ENCODE data around the gene DPP7.
A peak's percentile ranks its signal among the peaks of the same experiment; 100 is the strongest.
"Not testable (repeated sequence)": the region's sequence is repeated elsewhere in the genome, so short reads cannot be mapped to it uniquely, and the experiment has no call there.

Gene DPP7

DNA sequence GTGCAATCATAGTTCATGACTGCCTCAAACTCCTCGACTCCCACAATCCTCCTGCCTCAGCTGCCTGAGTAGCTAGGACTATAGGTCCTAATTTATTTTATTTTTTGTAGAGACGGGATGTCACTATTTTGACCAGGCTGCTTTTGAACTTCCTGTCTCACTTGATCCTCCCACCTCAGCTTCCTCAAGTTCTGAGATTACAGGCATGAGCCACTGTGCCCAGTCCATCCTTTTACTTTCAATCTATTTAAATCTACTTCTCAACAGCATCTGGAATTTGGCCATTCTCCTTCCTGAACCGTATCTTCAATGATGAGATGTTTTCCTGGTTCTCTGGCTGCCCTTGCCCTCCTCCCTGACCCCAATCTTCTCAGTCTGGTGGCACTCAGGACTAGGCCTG is 12.3 kb upstream of the DPP7 start:
- TF ChIP-seq, protein P1, sequence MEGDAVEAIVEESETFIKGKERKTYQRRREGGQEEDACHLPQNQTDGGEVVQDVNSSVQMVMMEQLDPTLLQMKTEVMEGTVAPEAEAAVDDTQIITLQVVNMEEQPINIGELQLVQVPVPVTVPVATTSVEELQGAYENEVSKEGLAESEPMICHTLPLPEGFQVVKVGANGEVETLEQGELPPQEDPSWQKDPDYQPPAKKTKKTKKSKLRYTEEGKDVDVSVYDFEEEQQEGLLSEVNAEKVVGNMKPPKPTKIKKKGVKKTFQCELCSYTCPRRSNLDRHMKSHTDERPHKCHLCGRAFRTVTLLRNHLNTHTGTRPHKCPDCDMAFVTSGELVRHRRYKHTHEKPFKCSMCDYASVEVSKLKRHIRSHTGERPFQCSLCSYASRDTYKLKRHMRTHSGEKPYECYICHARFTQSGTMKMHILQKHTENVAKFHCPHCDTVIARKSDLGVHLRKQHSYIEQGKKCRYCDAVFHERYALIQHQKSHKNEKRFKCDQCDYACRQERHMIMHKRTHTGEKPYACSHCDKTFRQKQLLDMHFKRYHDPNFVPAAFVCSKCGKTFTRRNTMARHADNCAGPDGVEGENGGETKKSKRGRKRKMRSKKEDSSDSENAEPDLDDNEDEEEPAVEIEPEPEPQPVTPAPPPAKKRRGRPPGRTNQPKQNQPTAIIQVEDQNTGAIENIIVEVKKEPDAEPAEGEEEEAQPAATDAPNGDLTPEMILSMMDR (IDR thresholded peaks at IDR 0.05; ENCODE audit: borderline replicate concordance, insufficient read depth, low read depth, low read length) = no peak
- H3K4me3 ChIP-seq (ENCODE audit: low read depth, low read length) = peak overlapping the region; percentile 42

DNA sequence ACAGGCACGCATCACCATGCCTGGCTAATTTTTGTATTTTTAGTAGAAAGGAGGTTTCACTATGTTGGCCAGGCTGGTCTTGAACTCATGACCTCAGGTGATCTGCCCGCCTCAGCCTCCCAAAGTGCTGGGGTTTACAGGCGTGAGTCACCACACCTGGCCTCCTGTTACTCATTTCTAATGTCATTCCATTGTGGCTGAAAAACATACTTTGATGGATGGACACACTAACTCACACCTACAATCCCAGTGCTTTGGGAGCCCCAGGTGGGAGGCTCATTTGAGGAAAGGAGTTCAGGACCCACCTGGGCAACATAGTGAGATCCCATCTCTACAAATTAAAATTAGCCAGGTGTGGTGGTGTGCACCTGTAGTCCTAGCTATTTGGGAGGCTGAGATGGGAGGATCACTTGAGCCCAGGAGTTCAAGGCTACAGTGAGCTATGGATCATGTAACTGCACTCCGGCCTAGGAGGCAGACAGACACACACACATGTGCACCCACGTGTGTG is 9.5 kb upstream of the DPP7 start:
- H3K4me3 ChIP-seq (ENCODE audit: low read depth, low read length) = not testable (repeated sequence)

DNA sequence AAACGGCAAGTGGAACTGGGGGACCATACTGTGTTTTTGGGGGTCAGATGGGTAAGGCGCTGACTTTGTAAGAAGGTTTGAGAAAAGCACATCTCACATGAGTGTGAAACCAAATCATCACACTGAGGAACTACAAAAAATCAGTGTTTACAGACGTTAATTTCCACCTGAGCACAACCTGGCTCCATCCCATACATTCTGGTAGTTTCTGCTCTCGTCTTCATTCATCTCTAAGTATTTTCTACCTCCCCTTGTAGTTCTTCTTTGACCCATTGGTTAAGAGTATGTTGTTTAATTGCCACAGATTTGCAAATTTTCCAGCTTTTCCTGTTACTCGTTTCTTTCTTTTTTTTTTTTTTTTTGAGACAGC is 8.9 kb upstream of the DPP7 start:
- no peak overlapping the region for H3K4me3 ChIP-seq (ENCODE audit: low read depth, low read length)
- TF ChIP-seq, protein P1 (IDR thresholded peaks at IDR 0.05; ENCODE audit: borderline replicate concordance, insufficient read depth, low read depth, low read length) = no peak

DNA sequence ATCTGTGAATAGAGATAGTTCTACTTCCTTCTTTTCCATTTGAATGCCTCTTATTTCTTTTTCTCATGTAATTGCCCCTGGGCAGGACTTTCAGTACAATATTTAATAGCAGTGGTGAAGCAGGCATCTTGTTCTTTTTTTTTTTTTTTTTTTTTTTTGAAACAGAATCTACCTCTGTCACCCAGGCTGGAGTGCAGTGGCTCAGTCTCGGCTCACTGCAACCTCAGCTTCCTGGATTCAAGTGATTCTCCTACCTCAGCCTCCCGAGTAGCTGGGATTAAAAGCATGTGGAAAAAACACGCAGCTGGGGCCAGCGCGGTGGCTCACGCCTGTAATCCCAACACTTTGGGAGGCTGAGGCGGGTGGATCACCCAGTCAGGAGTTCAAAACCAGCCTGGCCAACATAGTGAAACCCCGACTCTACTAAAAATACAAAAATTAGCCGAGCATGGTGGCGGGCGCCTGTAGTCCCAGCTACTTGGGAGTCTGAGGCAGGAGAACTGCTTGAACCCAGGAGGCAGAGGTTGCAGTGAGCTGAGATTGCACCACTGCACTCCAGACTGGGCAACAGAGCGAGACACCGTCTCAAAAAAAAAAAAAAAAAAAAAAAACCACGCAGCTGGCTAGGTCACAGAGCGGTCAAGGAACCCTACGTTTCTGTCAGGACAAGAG is 8.4 kb upstream of the DPP7 start:
- not testable (repeated sequence) for H3K4me3 ChIP-seq (ENCODE audit: low read depth, low read length)

DNA sequence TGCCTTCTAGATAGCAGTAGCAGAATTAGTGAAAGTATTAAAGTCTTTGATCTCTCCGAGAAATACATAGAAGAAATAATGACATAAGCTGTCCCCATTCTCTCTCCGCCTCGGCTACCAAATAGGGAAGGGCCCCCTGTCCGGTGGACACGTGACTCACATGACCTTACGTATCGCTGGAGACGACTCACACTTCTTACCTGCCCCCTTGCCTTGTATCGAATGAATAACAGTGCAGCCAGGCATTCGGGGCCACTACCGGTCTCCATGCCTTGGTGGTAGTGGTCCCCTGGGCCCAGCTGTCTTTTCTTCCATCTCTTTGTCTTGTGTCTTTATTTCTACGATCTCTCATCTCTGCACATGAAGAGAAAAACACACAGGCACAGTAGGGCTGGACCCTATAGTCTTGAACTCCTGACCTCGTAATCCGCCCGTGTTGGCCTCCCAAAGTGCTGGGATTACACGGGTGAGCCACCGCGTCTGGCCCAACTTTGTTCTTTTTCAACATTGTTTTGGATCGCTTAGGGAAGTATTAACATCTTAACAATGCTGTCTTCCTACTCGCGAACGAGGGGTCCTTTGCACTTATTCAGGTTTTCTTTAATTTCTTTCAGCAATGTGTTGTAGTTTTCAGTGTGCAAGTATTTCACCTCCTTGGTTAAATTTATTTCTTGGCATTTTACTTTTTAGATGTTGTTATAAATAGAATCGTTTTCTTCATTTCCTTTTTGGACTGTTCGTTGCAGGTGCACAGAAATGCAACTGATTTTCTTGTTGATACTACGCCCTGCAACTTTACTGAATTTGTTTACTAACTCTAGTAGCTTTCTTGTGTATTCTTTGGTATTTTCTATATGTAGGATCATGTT is 7.6 kb upstream of the DPP7 start:
- H3K4me3 ChIP-seq (ENCODE audit: low read depth, low read length) = not testable (repeated sequence)

DNA sequence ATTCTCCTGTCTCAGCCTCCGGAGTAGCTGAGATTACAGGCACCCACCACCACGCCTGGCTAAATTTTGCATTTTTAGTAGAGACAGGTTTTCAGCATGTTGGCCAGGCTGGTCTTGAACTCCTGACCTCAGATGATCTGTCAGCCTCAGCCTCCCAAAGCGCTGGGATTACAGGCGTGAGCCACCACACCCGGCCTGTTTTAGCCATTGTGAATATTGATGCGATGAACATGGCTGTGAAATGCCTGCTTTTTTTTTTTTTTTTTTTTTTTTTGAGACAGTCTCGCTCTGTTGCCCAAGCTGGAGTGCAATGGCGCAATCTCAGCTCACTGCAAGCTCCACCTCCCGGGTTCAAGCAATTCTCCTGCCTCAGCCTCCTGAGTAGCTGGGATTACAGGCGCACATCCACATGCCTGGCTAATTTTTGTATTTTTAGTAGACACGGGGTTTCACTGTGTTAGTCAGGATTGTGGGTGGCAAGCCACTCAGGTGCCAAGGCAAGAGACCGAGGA is 3.6 kb upstream of the DPP7 start:
- H3K4me3 ChIP-seq (ENCODE audit: low read depth, low read length) = not testable (repeated sequence)

DNA sequence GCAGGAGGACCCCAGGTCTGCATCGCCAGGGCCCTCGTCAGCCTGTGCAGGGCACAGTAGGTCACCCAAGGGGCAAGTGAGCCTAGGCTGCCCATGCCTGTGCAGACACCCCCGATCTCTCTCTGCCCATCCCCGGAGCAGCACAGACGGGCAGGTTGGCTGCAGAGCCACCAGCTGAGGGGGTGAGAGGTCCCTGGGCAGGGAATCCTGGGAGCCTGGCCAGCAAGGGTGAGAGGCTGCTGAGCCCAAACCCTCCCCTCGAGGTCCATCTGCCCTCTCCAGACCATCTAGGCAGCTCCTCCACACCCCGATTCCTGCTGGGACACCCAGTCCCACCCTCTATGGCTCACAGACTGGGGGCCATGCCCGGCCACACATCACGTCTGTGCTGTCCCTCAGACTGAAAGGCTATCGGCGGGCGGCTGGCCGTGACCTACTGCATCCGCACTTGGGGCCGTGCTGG is 2.8 kb upstream of the DPP7 start:
- H3K4me3 ChIP-seq (ENCODE audit: low read depth, low read length) = no peak overlapping the region
- TF ChIP-seq, protein P1 (IDR thresholded peaks at IDR 0.05; ENCODE audit: borderline replicate concordance, insufficient read depth, low read depth, low read length) = no peak

DNA sequence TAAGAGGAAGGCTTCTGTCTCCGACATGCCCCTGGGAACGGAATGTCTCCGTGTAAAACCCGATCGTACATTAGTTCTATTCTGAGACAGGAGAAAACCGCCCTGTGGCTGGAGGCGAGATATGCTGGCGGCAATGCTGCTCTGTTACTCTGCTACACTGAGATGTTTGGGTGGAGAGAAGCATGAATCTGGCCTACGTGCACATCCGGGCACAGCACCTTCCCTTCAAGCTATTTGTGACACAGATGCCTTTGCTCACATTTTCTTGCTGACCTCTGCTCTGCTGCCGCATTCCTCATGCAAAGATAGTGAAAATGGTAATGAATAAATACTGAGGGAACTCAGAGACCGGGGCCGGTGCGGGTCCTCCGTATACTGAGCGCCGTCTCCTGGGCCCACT is 2.2 kb upstream of the DPP7 start:
- TF ChIP-seq, protein P1 (IDR thresholded peaks at IDR 0.05; ENCODE audit: borderline replicate concordance, insufficient read depth, low read depth, low read length) = no peak
- no peak overlapping the region for H3K4me3 ChIP-seq (ENCODE audit: low read depth, low read length)

DNA sequence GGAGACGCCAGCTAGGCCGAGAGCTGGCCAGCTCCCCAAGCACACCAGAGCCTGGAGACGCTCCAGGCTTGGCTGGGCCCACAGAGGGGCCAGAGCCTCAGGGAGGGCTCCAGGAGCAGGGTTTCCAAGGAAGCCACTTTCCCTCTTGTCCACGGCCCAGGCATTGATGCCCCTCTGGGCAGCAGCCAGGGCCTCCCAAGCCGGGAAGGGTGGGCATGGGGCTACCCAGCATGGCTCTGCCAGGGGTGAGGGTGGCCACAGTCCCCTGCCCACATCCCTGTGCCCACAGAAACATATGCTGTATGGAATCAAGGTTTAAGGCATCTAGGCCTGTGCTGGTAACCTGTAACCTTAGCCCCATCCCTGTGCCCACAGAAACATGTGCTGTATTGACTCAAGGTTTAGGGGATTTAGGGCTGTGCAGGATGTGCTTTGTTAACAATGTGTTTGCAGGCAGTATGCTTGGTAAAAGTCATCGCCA is 1.5 kb upstream of the DPP7 start:
- H3K4me3 ChIP-seq (ENCODE audit: low read depth, low read length) = no peak overlapping the region
- TF ChIP-seq, protein P1 (IDR thresholded peaks at IDR 0.05; ENCODE audit: borderline replicate concordance, insufficient read depth, low read depth, low read length) = no peak
